Frontal cortex (tissue), 4 donors: ENCODE measurements around the gene NSD1. TPM values are rescaled to one million over a fixed set of nuclear protein-coding genes. Genes with fewer than 3 reads are reported as not detected.
"Not testable (repeated sequence)": the region's sequence is repeated elsewhere in the genome, so short reads cannot be mapped to it uniquely, and the experiment has no call there.

Experiments used
- DNase-seq, 2 donors: peaks; one replicate each; pipeline ENCODE4 v3.0.0; 2012; ENCODE audit warnings: low spot score in 2 of 2
- FAIRE-seq: peaks from 2 replicates; lab custom pipeline; 2012; peaks lifted over from hg19 to GRCh38; lab: Jason Lieb, UNC
- total RNA-seq: library from RNA; depleted of rRNA; stranded (reverse); fragments of >200 nt; gene quantifications from one replicate; pipeline ENCODE4 v1.2.3, GENCODE V29; 2014
- donor health status: control.
- donor health status: control.
- donor health status: control.

The NSD1 gene
- total RNA-seq, 1 donor from 2014 or later = 58.7 TPM

DNA sequence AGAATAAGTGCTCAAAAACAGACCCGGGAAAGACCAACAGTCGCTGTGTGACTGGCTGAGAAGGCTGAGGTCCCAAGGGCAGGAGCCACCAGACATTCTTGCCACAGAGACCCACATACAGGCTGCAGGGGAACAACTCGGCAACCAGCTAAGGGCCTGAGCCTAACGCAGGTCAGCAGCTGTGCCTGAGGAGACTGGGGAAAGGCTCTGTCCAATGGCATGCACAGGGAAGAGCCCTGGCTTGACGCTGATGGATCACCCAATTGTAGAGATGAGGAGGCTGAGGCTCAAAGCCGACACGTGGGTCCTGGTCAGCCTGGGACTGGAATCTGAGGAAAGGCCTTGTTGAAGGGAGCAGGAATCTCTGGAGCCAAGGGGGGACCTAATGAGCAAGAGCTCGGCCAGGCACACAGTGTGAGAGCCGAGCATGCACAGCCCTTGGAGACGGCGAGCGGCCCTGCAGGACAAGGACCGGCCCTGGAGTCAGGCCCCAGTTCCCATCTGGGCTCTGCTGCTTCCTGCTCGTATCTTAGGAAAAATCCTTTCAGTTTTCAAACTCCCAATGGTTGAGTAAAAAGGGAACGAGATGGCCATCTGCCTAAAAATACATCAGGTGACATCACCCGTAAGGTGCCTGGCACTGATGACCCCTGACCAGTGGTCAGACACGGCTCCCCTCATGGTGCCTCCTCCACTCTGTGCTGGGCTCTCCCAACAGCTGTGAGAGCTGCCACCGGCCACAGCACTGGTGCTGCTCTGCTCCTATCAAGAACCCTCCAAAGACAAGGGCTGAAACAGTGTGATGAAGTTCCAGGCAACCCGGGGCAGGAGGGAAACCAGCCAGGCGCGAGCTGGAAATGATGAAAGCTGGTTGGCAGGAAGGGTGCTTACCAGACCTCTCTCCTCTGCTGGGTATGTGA lies 201.5 kb downstream of the NSD1 start:
- FAIRE-seq (no peak), DNase-seq (no peak)

GRCh38 chr5:177335701-177336065 lies 202.1 kb downstream of the NSD1 start:
- no peak for DNase-seq
- FAIRE-seq = no peak

- no peak for DNase-seq
- no peak for FAIRE-seq
Measured at GRCh38 chr5:177336112-177336511, 202.5 kb downstream of the NSD1 start.

GRCh38 chr5:177336603-177337494 lies 203.3 kb downstream of the NSD1 start:
- no peak for DNase-seq
- FAIRE-seq = no peak

GRCh38 chr5:177338251-177339106 lies 204.9 kb downstream of the NSD1 start:
- FAIRE-seq = no peak
- no peak for DNase-seq

- no peak for DNase-seq
- FAIRE-seq = no peak
Measured at GRCh38 chr5:177339107-177339638, 205.6 kb downstream of the NSD1 start.

- DNase-seq, FAIRE-seq: not testable (repeated sequence)
Measured at GRCh38 chr5:177343000-177343399, 209.4 kb downstream of the NSD1 start.

DNA sequence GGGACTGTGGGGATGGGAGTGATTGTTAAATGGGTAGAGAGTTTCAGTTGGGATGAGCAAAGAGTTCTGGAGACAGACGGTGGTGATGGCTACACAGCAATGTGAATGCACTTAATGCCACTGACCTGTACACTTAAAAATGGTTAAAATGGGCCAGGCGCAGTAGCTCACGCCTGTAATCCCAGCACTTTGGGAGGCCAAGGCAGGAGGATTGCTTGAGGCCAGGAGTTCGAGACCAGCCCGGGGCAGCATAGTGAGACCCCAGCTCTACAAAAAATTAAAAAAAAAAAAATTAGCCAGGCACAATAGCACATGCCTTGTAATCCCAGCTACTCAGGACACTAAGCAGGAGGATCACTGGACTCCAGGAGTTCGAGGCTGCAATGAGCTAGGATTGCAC lies 210.2 kb downstream of the NSD1 start:
- FAIRE-seq (no peak), DNase-seq (no peak)

DNA sequence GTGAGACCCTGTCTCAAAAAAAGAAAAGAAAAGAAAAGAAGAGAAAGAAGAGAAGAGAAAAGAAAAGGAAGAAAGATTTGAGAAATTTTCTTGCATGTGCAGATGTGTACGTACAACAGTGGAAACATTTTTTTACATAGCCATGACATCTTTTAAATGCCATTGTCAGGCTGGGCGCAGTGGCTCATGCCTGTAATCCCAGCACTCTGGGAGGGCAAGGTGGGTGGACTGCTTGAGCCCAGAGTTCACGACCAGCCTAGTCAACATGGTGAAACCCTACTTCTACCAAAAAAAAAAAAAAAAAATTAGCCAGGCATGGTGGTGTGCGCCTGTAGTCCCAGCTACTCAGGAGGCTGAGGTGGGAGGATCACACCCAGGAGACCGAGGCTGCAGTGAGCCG lies 211.3 kb downstream of the NSD1 start:
- no peak for DNase-seq
- FAIRE-seq = no peak

GRCh38 chr5:177346820-177347219 lies 213.2 kb downstream of the NSD1 start:
- FAIRE-seq = no peak
- DNase-seq = no peak

DNA sequence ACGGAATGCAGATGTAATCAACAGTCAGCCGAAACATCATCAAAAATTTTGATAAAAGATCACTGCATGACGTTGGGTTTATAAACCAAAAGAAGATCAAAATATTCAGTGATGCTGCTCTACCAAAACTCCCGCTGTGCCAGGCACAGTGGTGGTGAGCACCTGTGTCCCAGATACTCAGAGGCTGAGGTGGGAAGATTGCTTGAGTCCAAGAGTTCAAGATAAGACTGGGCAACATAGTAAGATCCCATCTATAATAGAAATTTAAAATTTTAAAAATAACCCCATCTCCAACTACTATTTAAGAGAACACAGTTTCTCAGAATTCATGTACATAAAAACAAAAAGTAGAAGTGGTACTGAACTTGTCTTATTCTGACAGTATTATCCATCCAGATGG lies 214.1 kb downstream of the NSD1 start:
- FAIRE-seq (no peak), DNase-seq (no peak)

GRCh38 chr5:177349362-177349647 lies 215.7 kb downstream of the NSD1 start:
- DNase-seq (no peak), FAIRE-seq (no peak)

DNA sequence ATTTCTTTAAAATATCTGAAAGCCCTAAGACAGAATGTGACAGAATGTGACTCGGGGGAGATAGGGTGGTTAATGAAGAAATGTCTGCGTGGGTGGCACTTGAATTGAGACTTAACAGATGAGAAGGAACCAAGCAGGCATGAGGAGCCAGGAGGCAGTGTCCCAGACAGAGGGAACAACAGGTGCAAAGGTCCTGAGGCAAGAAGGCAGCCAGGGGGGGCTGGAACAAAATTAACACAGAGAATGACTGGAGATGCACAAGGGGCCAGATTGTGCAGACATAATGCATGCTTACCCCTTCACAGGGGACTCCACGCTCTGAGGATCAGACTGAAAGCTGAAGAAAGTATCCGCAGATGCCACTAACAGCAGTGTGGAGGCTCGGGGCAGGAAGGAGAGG lies 216.2 kb downstream of the NSD1 start:
- DNase-seq (no peak), FAIRE-seq (no peak)

Other genes with a start within 250 kb of the NSD1 start
- gene HK3, start 234.4 kb upstream of the NSD1 start, total RNA-seq = 0.41 TPM
- 109 TPM for gene UIMC1, start 127.0 kb upstream of the NSD1 start, total RNA-seq
- gene ZNF346, start 111.1 kb upstream of the NSD1 start, total RNA-seq = 28.5 TPM
- gene FGFR4, start 46.9 kb upstream of the NSD1 start, total RNA-seq = 1.2 TPM
- gene RAB24, start 169.9 kb downstream of the NSD1 start, total RNA-seq = 14.3 TPM
- gene PRELID1, start 170.0 kb downstream of the NSD1 start, total RNA-seq = 42.4 TPM
- gene MXD3, start 178.1 kb downstream of the NSD1 start, total RNA-seq = 3.7 TPM
- gene LMAN2, start 217.9 kb downstream of the NSD1 start, total RNA-seq = 88.9 TPM
- 7.7 TPM for gene RGS14, start 224.2 kb downstream of the NSD1 start, total RNA-seq